GM15510 (cell line): ENCODE measurements around the gene MYOCD.

Experiments
- POLR2A ChIP-seq: IDR thresholded peaks from 3 replicates; pipeline ENCODE4 v1.6.1; 2011; ENCODE audit warnings: borderline replicate concordance; ENCODE audit not compliant: insufficient read length; ENCODE audit errors: extremely low read depth

MYOCD gene, protein sequence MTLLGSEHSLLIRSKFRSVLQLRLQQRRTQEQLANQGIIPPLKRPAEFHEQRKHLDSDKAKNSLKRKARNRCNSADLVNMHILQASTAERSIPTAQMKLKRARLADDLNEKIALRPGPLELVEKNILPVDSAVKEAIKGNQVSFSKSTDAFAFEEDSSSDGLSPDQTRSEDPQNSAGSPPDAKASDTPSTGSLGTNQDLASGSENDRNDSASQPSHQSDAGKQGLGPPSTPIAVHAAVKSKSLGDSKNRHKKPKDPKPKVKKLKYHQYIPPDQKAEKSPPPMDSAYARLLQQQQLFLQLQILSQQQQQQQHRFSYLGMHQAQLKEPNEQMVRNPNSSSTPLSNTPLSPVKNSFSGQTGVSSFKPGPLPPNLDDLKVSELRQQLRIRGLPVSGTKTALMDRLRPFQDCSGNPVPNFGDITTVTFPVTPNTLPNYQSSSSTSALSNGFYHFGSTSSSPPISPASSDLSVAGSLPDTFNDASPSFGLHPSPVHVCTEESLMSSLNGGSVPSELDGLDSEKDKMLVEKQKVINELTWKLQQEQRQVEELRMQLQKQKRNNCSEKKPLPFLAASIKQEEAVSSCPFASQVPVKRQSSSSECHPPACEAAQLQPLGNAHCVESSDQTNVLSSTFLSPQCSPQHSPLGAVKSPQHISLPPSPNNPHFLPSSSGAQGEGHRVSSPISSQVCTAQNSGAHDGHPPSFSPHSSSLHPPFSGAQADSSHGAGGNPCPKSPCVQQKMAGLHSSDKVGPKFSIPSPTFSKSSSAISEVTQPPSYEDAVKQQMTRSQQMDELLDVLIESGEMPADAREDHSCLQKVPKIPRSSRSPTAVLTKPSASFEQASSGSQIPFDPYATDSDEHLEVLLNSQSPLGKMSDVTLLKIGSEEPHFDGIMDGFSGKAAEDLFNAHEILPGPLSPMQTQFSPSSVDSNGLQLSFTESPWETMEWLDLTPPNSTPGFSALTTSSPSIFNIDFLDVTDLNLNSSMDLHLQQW

DNA sequence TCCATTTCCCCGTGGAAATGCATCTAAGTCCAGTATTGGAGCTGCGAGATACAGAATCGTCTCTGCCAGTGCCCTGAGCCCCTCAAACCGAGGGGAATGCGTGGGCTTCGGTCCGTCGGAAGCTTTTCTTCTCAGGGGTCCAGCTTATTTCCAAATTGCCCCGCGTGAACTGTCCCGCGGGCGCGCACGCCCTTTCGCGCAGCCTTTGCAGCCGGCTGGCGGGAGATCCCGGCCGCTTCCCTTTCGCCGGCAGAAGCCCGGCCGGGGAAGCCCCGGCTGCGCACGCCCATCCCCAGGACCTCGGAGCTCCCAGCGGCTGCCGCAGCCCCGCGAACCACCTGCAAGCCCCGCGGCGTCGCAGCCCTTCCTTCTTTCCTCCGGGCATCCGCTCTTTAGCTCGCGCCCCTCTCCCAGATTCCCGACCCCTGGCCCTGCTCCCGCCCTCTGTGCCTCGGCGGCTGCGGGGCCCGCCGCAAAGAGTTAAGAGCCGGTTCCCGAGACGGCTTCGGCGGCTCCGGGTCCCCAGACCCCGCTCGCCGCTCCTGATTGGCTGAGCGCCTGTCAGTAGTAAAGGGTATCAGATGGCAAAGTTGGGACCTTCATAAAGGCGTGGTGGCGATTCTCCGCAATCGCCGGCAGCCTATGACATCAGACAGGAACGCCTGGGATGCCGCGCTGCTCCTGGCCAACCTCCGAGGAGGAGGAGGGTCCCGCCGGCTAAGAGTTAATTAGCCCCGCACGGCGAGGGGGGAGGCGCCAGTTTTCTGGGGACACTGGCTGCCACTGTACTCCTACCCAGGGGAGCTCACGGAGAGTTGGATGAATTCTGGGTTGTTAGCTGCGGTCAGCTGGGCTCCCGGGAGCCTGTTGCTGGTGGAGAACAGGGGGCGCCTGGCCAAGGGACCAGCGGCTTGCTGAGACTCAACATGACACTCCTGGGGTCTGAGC is at the start of gene MYOCD:
MYOCD (plus strand) TSS at position 628 of the 948 bp plus-strand sequence; CDS start at position 927, 299 bp downstream.
- no peak for TF ChIP-seq POLR2A

- no peak for TF ChIP-seq POLR2A
Observed at GRCh38 chr17:12616161-12616560, 49.5 kb upstream of the MYOCD start.

DNA sequence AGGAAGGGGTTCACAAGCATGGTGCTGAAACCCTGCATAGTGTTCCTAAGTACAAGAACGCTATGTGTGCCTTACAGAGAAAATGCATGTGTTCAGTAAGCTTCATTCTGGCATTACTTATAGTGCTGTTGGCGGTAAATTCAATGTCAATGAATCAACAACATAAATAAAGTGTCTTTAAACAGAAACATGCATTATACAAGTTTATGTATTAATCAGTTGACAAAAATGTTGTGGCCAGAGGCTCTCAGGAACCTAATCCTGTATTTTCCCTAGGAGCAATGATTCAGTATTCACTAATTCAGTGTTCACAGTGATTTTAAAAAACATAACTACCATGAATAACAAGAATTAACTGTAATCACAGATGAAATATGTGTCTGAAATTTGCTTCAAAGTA is 47.1 kb upstream of the MYOCD start:
- TF ChIP-seq POLR2A: no peak

DNA sequence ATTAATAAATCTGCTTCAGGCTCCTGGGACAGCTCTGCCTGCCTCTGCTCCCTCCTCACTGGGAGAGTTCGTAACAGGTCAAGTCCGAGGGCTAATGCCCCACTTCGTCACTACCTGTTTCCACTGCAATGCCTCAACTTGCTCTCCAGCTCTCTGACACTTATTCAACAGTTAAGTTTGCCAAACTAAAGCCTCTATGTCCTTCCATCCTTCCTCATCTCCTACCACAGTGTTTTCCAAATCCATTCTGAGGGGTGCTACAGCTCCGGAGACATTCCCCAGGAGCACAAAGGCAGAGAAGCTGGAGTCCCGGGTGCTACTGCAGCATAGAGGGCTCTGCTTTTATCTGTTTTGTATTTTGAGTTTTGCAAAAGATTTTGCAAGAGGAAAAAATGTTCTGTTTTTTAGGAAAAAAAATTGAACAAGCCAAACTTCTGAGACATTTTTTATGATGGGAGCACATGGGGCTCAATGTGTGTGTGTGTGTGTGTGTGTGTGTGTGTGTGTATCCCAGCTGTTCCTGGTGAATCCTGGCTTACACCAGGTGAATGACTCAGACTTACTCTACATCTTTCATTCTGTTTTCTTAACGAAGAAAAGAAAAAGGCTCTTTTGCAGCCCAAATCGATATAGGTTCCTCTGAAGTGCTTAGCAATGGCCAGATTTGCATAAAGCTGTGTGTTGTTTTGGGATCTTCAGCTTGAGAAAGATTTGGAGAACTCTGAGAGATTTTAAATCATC is 46.1 kb upstream of the MYOCD start:
- TF ChIP-seq POLR2A: no peak

- no peak for TF ChIP-seq POLR2A
Observed at GRCh38 chr17:12620200-12620720, 45.4 kb upstream of the MYOCD start.

GRCh38 chr17:12622726-12623125 is 43.0 kb upstream of the MYOCD start:
- no peak for TF ChIP-seq POLR2A

DNA sequence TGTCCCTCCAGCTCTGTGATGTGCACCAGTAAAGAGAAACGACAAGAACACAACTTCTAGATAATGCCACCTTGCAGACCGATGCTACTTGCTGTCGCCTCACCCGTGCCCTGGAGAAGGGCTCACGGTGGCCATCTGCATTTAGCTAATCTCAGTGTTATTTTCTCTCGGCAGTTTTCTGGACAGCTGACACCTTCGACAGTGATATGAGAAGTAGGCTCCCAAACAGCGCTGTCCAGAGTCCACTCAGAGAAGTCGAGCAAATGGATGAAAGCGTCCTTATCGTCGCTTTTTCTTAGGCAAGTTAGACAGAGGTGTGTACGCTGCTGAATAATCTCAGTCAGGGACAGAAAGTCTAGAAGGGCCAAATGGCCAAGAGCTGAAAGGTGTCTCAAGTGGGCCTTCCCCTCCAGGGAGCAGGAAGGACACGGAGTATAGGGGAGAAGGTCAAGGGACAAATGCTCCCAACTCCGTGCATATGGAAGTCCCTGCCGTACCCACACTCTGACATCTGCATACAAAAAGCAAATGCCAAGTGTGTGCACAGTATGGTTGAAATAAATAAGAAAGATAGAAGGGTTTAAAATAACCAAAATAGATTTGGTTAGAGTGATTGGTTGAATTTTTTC is 42.4 kb upstream of the MYOCD start:
- no peak for TF ChIP-seq POLR2A

GRCh38 chr17:12624211-12624610 is 41.5 kb upstream of the MYOCD start:
- no peak for TF ChIP-seq POLR2A

- no peak for TF ChIP-seq POLR2A
Observed at GRCh38 chr17:12625092-12625491, 40.6 kb upstream of the MYOCD start.

DNA sequence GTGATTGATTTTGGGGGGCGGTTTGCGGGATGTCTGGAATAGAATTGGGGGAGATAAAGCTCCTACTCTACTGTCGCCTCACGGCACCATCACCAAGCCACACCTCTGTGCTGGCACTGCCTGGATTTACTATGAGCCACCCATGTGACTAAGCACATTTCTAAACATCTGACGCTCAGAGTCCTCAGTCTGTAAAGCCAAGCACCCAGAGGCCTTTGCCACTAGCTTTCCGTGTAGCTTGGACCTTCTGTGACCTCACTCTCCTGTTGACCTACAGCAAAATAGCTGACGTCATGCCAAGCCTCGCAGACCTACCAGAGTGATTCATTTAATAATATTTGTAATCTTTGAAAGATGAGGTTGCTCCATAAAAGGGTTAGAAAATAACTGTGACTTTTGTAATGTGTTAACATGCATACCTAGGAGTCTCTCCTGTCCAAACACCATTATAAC is 38.5 kb upstream of the MYOCD start:
- TF ChIP-seq POLR2A: no peak

DNA sequence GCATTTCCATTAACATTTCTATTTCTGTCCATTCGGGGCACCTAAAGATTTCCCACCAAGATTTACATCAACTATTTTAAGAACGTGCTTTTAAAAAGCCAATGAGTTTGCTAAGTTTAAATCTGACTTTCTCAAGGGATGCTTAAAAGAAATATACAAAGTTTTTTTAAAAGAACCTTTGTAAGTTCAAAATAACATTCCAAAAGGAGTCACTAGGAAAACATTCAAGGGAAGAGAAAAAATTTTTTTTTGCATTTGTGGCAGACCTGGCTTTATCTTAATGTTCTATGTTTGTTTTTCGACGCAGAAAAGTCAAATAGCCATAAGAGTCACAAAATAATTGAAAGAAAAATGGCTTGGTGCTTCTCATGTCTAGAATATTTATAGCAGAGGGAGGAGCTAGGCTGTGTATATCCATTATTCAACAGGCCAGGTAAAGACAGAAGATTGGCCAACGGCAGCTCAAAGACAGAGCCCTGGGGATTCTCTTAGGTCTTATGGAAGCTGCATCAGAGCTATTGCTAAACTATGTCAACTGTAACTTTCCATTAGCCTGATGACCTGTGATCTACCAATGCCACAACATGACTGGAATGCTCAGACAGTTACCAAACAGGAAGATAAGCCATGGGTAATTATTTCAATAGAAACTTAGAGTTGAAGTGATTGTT is 37.8 kb upstream of the MYOCD start:
- no peak for TF ChIP-seq POLR2A

GRCh38 chr17:12631076-12631475 is 34.6 kb upstream of the MYOCD start:
- TF ChIP-seq POLR2A: no peak
